Measurements from ENCODE around the gene SCUBE3.

- no peak for TF ChIP-seq GATA3 (IDR thresholded peaks at IDR 0.05; ENCODE audit: low read depth, low read length)
- no peak for TF ChIP-seq GATA2 (IDR thresholded peaks at IDR 0.05; ENCODE audit: low read depth, low read length)
Observed at GRCh38 chr6:35185971-35186370, 27.8 kb upstream of the SCUBE3 start.
